DLD1 (cell line): Measurements from ENCODE around the gene DUSP9.

Experiments used
- in situ Hi-C: cut with HindIII; loops from 2 replicates; pipeline ENCODE4 v1.10.0; 2017; ENCODE audit warnings: low sequenced_read_pairs

Gene DUSP9

GRCh38 chrX:153635788-153636668 is 11.0 kb upstream of the DUSP9 start:
- in situ Hi-C loops: no loop called here

GRCh38 chrX:153636716-153637115 is 10.3 kb upstream of the DUSP9 start:
- in situ Hi-C loops: no loop called here

GRCh38 chrX:153637121-153638040 is 9.6 kb upstream of the DUSP9 start:
- in situ Hi-C loops: no loop called here

GRCh38 chrX:153638041-153638371 is 9.0 kb upstream of the DUSP9 start:
- in situ Hi-C loops: no loop called here

- in situ Hi-C loops: no loop called here
These were observed 8.4 kb upstream of the DUSP9 start for GRCh38 chrX:153638436-153639176.

GRCh38 chrX:153639177-153640044 is 7.6 kb upstream of the DUSP9 start:
- in situ Hi-C loops: no loop called here

GRCh38 chrX:153640045-153640686 is 6.8 kb upstream of the DUSP9 start:
- in situ Hi-C loops: no loop called here

- in situ Hi-C loops: no loop called here
These were observed 6.0 kb upstream of the DUSP9 start for GRCh38 chrX:153640736-153641575.

- in situ Hi-C loops: no loop called here
These were observed 5.4 kb upstream of the DUSP9 start for GRCh38 chrX:153641627-153642026.

GRCh38 chrX:153642051-153642654 is 4.8 kb upstream of the DUSP9 start:
- in situ Hi-C loops: no loop called here

- in situ Hi-C loops: no loop called here
These were observed 4.2 kb upstream of the DUSP9 start for GRCh38 chrX:153642655-153643430.

GRCh38 chrX:153643431-153644351 is 3.3 kb upstream of the DUSP9 start:
- in situ Hi-C loops: no loop called here

- in situ Hi-C loops: no loop called here
These were observed 2.5 kb upstream of the DUSP9 start for GRCh38 chrX:153644356-153645125.

GRCh38 chrX:153645151-153645550 is 1.9 kb upstream of the DUSP9 start:
- in situ Hi-C loops: no loop called here

GRCh38 chrX:153645921-153646488 is 998 bp upstream of the DUSP9 start:
- in situ Hi-C loops: no loop called here
